Upper lobe of left lung (tissue), 4 donors: ENCODE data around the gene EWSR1.

Experiments used
- EP300 ChIP-seq, 4 donors: sonication (generic); formaldehyde crosslinking; IDR thresholded peaks; one replicate each; pipeline ENCODE4 v1.5.1; 2017; ENCODE audit warnings: antibody characterized with exemption in 4 of 4, control low read depth in 2 of 4
- TF ChIP-seq, protein P1 (sequence below), 6 experiments: fragments of 450-650 bp in 4 of 6; fragments of 200-600 bp in 2 of 6; sonication (generic) in 2 of 6; IDR thresholded peaks; one replicate each; pipeline ENCODE4 v1.5.1; 2016 to 2019; ENCODE audit warnings: antibody characterized with exemption in 6 of 6

DNA sequence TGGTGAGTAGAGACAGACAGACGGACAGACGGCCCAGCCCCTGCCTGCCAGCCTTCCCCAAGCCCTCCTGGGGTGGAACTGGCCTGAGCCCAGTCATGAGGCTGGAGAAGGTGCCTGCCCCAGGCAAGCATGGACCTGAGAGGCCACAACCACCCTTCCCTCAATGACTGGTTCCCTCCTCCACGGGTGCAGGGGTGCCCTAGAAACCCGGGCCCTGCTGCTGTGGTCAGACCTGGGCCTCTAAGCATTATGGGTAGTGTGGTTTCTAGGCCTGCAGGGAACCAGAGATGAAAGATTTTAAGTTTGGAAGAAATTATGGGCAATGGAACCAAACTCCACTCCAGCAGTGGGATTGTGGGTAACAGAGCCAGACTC is 13.8 kb upstream of the EWSR1 start:
- TF ChIP-seq, protein P1, sequence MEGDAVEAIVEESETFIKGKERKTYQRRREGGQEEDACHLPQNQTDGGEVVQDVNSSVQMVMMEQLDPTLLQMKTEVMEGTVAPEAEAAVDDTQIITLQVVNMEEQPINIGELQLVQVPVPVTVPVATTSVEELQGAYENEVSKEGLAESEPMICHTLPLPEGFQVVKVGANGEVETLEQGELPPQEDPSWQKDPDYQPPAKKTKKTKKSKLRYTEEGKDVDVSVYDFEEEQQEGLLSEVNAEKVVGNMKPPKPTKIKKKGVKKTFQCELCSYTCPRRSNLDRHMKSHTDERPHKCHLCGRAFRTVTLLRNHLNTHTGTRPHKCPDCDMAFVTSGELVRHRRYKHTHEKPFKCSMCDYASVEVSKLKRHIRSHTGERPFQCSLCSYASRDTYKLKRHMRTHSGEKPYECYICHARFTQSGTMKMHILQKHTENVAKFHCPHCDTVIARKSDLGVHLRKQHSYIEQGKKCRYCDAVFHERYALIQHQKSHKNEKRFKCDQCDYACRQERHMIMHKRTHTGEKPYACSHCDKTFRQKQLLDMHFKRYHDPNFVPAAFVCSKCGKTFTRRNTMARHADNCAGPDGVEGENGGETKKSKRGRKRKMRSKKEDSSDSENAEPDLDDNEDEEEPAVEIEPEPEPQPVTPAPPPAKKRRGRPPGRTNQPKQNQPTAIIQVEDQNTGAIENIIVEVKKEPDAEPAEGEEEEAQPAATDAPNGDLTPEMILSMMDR (IDR thresholded peaks at IDR 0.05) = no peak
- no peak for TF ChIP-seq EP300 (IDR thresholded peaks at IDR 0.05)
